Prostate gland (tissue), 2 donors: Measurements from ENCODE around the gene CXorf38.

Source experiments
- CTCF ChIP-seq, 4 experiments: fragments of 200-600 bp in 2 of 4; fragments of 450-650 bp in 2 of 4; sonication (generic) in 2 of 4; IDR thresholded peaks; 1 replicate in 3 of 4; 2 replicates in 1 of 4; pipeline ENCODE4 v1.5.1; 2016 to 2019; ENCODE audit warnings: antibody characterized with exemption in 4 of 4, mild to moderate bottlenecking in 2 of 4, moderate library complexity in 2 of 4
- POLR2AphosphoS5 ChIP-seq: sonication (generic); formaldehyde crosslinking; IDR thresholded peaks from one replicate; pipeline ENCODE4 v1.6.1; 2017; ENCODE audit warnings: antibody characterized with exemption

- TF ChIP-seq CTCF (IDR thresholded peaks at IDR 0.05), result no peak
- no peak for TF ChIP-seq POLR2AphosphoS5
These were observed 24.2 kb downstream of the CXorf38 start, which contains the start of gene MPC1L for GRCh38 chrX:40623139-40623536.
